ENCODE results near the gene PLA2G2A. TPM values are rescaled to one million over a fixed set of nuclear protein-coding genes. Genes with fewer than 3 reads are reported as not detected.
A peak's percentile ranks its signal among the peaks of the same experiment; 100 is the strongest.

The PLA2G2A gene
- total and polyA plus RNA-seq, 9 of the 15 experiments (the other 6 are each of a cell fraction or from before 2014, with no cell fraction given): not detected

DNA sequence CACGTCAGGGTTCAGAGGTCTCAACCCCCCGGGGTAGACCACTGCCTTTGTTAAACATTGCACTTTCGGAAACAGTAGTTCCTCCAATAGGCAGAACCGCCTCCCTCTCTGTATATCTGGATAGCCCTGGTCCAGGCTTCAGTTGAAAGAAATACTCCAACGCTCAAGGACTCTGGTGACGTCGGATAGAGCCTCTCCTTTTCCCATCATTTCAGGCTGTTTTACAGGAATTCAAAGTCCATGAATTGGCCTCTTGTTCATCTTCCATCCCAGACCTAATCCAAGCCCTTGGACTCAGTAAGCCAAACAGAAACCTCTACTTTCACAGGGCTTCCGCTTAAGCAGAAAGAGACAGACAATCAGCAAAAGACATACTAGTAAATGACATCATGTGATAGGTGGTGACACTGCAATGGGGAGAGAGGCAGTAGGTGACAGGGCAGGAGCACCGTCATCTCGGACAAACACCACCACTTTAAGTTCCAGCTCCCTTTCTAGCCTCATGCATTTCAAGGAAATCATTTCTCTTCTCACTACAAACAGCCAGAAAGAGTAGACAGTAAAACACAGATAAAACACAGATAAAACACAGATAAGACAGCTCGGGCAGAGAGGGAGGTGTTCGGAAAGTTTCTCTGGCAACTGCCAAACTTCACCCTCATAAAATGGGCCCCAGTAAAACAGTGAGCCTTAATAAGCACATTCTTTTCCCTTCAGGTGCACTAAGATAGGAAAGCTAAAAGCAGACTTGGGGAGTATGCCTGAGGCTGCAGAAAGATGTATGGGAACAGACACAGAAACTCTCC lies 2.3 kb upstream of the PLA2G2A start:
- Histone ChIP-seq H4K20me1 (replicated peaks; ENCODE audit: control insufficient read depth, insufficient read depth, low read length) (no peaks in the 10 kb centered on the region), H3K27me3 (ENCODE audit: control insufficient read depth in 2 of 2, insufficient read depth in 2 of 2, low read length in 2 of 2) (peaks cover 2 to 31% of the 10 kb centered on the region in 2 experiments; a peak in 3 of 5 replicates), H3K9me3 (replicated peaks; ENCODE audit: control insufficient read depth, insufficient read depth, low read depth, low read length) (no peaks in the 10 kb centered on the region), H2AFZ (ENCODE audit: low read depth, low read length) (no peak overlapping the region), H3K36me3 (ENCODE audit: control insufficient read depth, insufficient read depth, low read length) (no peaks in the 10 kb centered on the region), H3K4me1 (replicated peaks in 1 of 2; ENCODE audit: control insufficient read depth in 2 of 2, insufficient read depth in 2 of 2, low read length in 2 of 2) (no peaks in the 10 kb centered on the region; a peak in 2 of 5 replicates), H3K9me1 (ENCODE audit: control insufficient read depth, insufficient read depth, low read length) (no peaks in the 10 kb centered on the region), H3K9ac (ENCODE audit: insufficient read depth in 1 of 2, low read depth in 2 of 2, low read length in 2 of 2) (no peak overlapping the region), H3K27ac (ENCODE audit: extremely low read depth, low read depth, low read length) (no peak overlapping the region), H3K4me2 (ENCODE audit: insufficient read depth, low read length) (no peak overlapping the region), H3K79me2 (ENCODE audit: control insufficient read depth, insufficient read depth, low read length) (no peaks in the 10 kb centered on the region), H3K4me3 (no peak overlapping the region)
- in situ Hi-C loops (cut with MboI) (no loop called here), intact Hi-C loops (cut with micrococcal nuclease) (no loop called here)
- ChIA-PET POLR2A (interaction anchor here (0.6 to 1.3 kb wide), 3 partner anchors 24 to 526 kb away, joined by 3 to 5 read pairs (median 3); partner anchors contain the start of gene MUL1), CTCF (ENCODE audit: low intra/inter-chr PET ratio) (no interaction called here)
- ATAC-seq (no peak), FAIRE-seq (no peak), DNase-seq (ENCODE audit: extremely low read depth in 1 of 4, low spot score in 3 of 4) (no peak)
- whole genome bisulfite sequencing (ENCODE audit: insufficient coverage, low coverage, missing lambda C conversion rate): 3% methylated on average over 12 of the region's 12 CpGs
- BruUV-seq (replicated peaks): no TSS peak
- TF ChIP-seq SMAD1 (IDR thresholded peaks at IDR 0.05; ENCODE audit: low read depth, low read length, partially characterized antibody): no peak
- TF ChIP-seq ZC3H8 (IDR thresholded peaks at IDR 0.05): no peak
- TF ChIP-seq BHLHE40 (IDR thresholded peaks at IDR 0.05; ENCODE audit: low read length): no peak
- no peak for TF ChIP-seq TEAD4 (IDR thresholded peaks at IDR 0.05; ENCODE audit: low read length)
- no peak for TF ChIP-seq TEAD4 (CRISPR knock-in tag; IDR thresholded peaks at IDR 0.05; ENCODE audit: borderline replicate concordance)
- TF ChIP-seq OTX1 (CRISPR knock-in tag; IDR thresholded peaks at IDR 0.05): no peak
- TF ChIP-seq CBFA2T3 (IDR thresholded peaks at IDR 0.05): no peak
- no peak for TF ChIP-seq ZNF311 (CRISPR knock-in tag; IDR thresholded peaks at IDR 0.05)
- TF ChIP-seq ZBTB8A (IDR thresholded peaks at IDR 0.05; ENCODE audit: partially characterized antibody): no peak
- TF ChIP-seq ZNF408 (CRISPR knock-in tag; IDR thresholded peaks at IDR 0.05; ENCODE audit: low read depth): no peak
- TF ChIP-seq JUNB (CRISPR knock-in tag; conservative IDR thresholded peaks at IDR 0.05): 0 out of 2 replicates have a peak, but pooled peaks have one; percentile 38
- TF ChIP-seq CREM (IDR thresholded peaks at IDR 0.05; ENCODE audit: low read depth): peak; percentile 63
- no peak for TF ChIP-seq NUFIP1 (IDR thresholded peaks at IDR 0.05; ENCODE audit: partially characterized antibody)
- no peak for TF ChIP-seq NFATC3 (IDR thresholded peaks at IDR 0.05)
- peak in 1 of 2 experiments; percentile 20; a peak in 1 of 4 replicates for TF ChIP-seq RAD21 (CRISPR knock-in tag; conservative IDR thresholded peaks at IDR 0.05 in 1 of 2, IDR thresholded peaks at IDR 0.05 in 1 of 2)
- no peak for TF ChIP-seq ATF1 (CRISPR knock-in tag; IDR thresholded peaks at IDR 0.05)
- TF ChIP-seq ATF1 (tag; IDR thresholded peaks at IDR 0.05): peak; percentile 88
- no peak for TF ChIP-seq ZNF134 (CRISPR knock-in tag; conservative IDR thresholded peaks at IDR 0.05)
- peak; percentile 11; the same call in 1 of the 2 replicates for TF ChIP-seq ETV1 (tag; conservative IDR thresholded peaks at IDR 0.05; ENCODE audit: low read depth)
- no peak for TF ChIP-seq HNRNPH1 (optimal IDR thresholded peaks at IDR 0.05; ENCODE audit: low read depth, low read length)
